Ishikawa (cell line): ENCODE data around the gene MRTFA.

ENCODE experiments used
- CEBPB ChIP-seq: IDR thresholded peaks from 2 replicates; pipeline ENCODE4 v1.6.1; 2012
- CREB1 ChIP-seq: IDR thresholded peaks from 2 replicates; pipeline ENCODE4 v1.6.1; 2012; ENCODE audit warnings: low read depth
- EGR1 ChIP-seq: IDR thresholded peaks from 2 replicates; pipeline ENCODE4 v1.6.1; 2012
- EP300 ChIP-seq: IDR thresholded peaks from 2 replicates; pipeline ENCODE4 v1.6.1; 2012; ENCODE audit warnings: borderline replicate concordance
- FOXM1 ChIP-seq: IDR thresholded peaks from 2 replicates; pipeline ENCODE4 v1.6.1; 2012; ENCODE audit warnings: low read depth, borderline replicate concordance
- NFIC ChIP-seq: IDR thresholded peaks from 2 replicates; pipeline ENCODE4 v1.6.1; 2012
- RAD21 ChIP-seq: IDR thresholded peaks from 2 replicates; pipeline ENCODE4 v1.6.1; 2012; ENCODE audit warnings: low read depth
- TAF1 ChIP-seq: IDR thresholded peaks from 2 replicates; pipeline ENCODE4 v1.6.1; 2012; ENCODE audit warnings: low read depth, mild to moderate bottlenecking
- TCF12 ChIP-seq: IDR thresholded peaks from 2 replicates; pipeline ENCODE4 v1.6.1; 2012; ENCODE audit warnings: low read depth
- TEAD4 ChIP-seq: IDR thresholded peaks from 2 replicates; pipeline ENCODE4 v1.6.1; 2012
- YY1 ChIP-seq: IDR thresholded peaks from 2 replicates; pipeline ENCODE4 v1.6.1; 2012; ENCODE audit warnings: low read depth
- ZBTB7A ChIP-seq: IDR thresholded peaks from 2 replicates; pipeline ENCODE4 v1.6.1; 2012; ENCODE audit warnings: low read depth
- TF ChIP-seq, protein P1 (sequence below): IDR thresholded peaks from 2 replicates; pipeline ENCODE4 v1.6.1; 2012
- TF ChIP-seq, protein P2 (sequence below): IDR thresholded peaks from 2 replicates; pipeline ENCODE4 v1.6.1; 2012
- TF ChIP-seq, protein P3 (sequence below): IDR thresholded peaks from 2 replicates; pipeline ENCODE4 v1.6.1; 2012; ENCODE audit warnings: low read depth, mild to moderate bottlenecking

The MRTFA gene

DNA sequence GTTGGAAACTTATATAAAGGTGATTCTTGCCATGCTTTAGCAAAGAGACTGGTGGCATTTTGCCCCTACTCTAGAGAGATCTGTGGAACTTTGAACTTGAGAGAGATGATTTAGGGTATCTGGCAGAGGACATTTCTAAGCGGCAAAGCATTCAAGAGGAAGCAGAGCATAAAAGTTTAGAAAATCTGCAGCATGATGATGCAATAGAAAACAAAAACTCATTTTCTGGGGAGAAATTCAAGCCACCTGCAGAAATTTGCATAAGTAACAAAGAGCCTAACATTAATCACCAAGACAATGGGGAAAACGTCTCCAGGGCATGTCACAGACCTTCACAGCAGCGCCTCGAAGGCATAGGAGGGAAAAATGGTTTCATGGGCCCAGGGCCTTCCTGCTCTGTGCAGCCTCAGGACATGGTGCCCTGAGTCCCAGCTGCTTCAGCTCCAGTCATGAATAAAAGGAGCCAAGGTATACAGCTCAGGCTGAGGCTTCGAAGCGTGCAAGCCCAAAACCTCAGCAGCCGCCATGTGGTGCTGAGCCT is 83.4 kb downstream of the MRTFA start:
- no peak for TF ChIP-seq TEAD4
- TF ChIP-seq, protein P1, sequence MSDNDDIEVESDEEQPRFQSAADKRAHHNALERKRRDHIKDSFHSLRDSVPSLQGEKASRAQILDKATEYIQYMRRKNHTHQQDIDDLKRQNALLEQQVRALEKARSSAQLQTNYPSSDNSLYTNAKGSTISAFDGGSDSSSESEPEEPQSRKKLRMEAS, result no peak
- no peak for TF ChIP-seq RAD21
- TF ChIP-seq FOXM1, result no peak
- TF ChIP-seq YY1, result no peak
- TF ChIP-seq EP300, result no peak
- TF ChIP-seq CREB1, result no peak

DNA sequence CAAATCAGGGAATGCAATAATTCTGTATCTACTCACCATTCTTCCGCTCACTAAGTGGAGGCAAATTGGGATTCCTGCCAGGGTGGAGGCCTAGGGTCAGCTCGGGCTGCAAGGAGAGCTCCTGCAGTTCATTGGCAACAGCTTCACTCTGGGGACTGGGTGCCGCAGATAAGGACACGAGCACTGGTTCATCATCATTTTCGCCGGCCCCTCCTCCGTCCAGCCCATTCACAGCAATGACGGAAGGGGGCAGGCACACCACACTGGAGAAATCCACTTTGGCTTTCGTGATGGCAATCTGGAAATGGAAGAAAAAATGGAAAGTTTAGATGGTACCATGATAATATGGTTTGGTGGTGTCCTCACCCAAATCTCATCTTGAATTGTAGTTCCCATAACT is 84.4 kb downstream of the MRTFA start:
- TF ChIP-seq, protein P2, sequence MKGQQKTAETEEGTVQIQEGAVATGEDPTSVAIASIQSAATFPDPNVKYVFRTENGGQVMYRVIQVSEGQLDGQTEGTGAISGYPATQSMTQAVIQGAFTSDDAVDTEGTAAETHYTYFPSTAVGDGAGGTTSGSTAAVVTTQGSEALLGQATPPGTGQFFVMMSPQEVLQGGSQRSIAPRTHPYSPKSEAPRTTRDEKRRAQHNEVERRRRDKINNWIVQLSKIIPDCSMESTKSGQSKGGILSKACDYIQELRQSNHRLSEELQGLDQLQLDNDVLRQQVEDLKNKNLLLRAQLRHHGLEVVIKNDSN, result no peak
- TF ChIP-seq RAD21 (no peak), YY1 (no peak), FOXM1 (no peak), NFIC (no peak), EGR1 (no peak)
- TF ChIP-seq, protein P3, sequence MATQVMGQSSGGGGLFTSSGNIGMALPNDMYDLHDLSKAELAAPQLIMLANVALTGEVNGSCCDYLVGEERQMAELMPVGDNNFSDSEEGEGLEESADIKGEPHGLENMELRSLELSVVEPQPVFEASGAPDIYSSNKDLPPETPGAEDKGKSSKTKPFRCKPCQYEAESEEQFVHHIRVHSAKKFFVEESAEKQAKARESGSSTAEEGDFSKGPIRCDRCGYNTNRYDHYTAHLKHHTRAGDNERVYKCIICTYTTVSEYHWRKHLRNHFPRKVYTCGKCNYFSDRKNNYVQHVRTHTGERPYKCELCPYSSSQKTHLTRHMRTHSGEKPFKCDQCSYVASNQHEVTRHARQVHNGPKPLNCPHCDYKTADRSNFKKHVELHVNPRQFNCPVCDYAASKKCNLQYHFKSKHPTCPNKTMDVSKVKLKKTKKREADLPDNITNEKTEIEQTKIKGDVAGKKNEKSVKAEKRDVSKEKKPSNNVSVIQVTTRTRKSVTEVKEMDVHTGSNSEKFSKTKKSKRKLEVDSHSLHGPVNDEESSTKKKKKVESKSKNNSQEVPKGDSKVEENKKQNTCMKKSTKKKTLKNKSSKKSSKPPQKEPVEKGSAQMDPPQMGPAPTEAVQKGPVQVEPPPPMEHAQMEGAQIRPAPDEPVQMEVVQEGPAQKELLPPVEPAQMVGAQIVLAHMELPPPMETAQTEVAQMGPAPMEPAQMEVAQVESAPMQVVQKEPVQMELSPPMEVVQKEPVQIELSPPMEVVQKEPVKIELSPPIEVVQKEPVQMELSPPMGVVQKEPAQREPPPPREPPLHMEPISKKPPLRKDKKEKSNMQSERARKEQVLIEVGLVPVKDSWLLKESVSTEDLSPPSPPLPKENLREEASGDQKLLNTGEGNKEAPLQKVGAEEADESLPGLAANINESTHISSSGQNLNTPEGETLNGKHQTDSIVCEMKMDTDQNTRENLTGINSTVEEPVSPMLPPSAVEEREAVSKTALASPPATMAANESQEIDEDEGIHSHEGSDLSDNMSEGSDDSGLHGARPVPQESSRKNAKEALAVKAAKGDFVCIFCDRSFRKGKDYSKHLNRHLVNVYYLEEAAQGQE, result no peak

DNA sequence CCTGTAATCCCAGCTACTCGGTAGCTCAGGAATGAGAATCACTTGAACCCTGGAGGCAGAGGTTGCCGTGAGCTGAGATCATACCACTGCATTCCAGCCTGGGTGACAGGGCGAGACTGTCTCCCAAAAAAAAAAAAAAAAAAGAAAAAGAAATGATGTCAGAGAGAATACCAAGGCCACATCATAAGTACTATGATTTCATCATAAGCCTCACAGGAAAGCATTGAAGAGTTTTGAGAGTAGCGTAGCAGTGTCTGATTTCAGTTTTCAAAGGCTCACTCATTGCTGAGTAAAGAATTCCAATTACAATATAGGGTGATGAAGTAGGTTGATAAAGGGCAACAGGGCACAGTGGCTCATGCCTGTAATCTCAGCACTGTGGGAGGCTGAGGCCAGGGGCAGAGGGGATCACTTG is 88.8 kb downstream of the MRTFA start:
- TF ChIP-seq CEBPB (no peak), YY1 (no peak), RAD21 (no peak), EP300 (no peak), TEAD4 (no peak), FOXM1 (no peak), NFIC (no peak), TAF1 (no peak), ZBTB7A (no peak), CREB1 (no peak)
- TF ChIP-seq, protein P2, result no peak
- TF ChIP-seq, protein P1, result no peak
- TF ChIP-seq, protein P3, result no peak

DNA sequence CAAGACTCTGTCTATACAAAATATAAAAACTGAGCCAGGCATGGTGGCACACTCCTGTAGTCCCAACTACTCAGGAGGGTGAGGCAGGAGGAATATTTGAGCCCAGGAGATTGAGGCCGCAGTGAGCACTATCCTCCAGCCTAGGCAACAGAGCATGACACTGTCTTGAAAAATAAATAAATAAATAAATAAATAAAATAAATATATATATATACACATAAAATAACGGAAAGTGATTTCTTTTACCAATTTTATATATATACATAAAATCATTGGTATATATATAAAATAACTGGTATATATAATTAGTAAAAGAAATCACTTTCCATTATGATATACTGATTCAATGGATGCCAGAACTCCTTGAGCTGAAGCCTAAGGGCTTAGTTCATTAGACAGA is 91.8 kb downstream of the MRTFA start:
- TF ChIP-seq CEBPB (no peak), ZBTB7A (no peak), EP300 (no peak), TEAD4 (no peak), FOXM1 (no peak), TAF1 (no peak), CREB1 (no peak), YY1 (no peak), TCF12 (no peak), NFIC (no peak), EGR1 (no peak), RAD21 (no peak)
- TF ChIP-seq, protein P2, result no peak
- TF ChIP-seq, protein P1, result no peak
- TF ChIP-seq, protein P3, result no peak
